ENCODE measurements around the gene ZNF263. TPM values are rescaled to one million over a fixed set of nuclear protein-coding genes. Genes with fewer than 3 reads are reported as not detected.

Gene ZNF263
- total and polyA plus RNA-seq, 9 of the 15 experiments (the other 6 are each of a cell fraction or from before 2014, with no cell fraction given), result 4.6 to 48.3 (median 31.8) TPM

DNA sequence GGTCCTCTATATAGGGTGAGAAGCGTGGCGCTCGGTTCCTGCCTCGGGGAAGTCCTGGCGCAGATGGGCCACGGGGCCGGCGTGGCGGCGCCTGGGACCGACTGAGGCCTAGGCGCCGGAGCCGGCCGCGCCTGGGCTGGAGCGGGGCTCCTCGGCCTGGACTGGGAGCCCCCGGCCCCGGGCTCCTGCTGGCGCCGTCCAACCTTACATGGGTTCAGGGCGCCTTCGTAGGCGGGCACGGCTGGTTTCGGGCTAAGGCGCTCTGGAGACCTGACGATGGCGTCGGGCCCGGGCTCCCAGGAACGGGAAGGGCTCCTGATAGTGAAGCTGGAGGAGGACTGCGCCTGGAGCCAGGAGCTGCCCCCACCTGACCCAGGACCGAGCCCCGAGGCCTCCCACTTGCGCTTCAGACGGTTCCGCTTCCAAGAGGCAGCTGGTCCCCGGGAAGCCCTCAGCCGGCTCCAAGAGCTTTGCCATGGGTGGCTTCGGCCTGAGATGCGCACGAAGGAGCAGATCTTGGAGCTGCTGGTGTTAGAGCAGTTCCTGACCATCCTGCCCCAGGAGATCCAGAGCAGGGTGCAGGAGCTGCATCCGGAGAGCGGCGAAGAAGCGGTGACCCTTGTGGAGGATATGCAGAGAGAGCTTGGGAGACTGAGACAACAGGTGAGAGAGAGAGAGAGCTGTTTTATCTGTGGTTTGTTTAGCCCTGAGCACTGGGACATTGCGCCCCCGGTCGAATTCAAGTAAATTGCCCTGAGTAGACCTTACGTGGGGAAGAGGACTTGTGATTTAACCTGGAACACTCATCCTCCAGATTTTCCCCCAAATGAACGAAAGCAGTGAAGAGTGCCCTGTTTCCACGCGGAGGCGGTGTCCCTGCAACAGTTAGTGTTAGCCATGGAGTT is 504 bp downstream of the ZNF263 start (continued):
- TF ChIP-seq, protein P1, sequence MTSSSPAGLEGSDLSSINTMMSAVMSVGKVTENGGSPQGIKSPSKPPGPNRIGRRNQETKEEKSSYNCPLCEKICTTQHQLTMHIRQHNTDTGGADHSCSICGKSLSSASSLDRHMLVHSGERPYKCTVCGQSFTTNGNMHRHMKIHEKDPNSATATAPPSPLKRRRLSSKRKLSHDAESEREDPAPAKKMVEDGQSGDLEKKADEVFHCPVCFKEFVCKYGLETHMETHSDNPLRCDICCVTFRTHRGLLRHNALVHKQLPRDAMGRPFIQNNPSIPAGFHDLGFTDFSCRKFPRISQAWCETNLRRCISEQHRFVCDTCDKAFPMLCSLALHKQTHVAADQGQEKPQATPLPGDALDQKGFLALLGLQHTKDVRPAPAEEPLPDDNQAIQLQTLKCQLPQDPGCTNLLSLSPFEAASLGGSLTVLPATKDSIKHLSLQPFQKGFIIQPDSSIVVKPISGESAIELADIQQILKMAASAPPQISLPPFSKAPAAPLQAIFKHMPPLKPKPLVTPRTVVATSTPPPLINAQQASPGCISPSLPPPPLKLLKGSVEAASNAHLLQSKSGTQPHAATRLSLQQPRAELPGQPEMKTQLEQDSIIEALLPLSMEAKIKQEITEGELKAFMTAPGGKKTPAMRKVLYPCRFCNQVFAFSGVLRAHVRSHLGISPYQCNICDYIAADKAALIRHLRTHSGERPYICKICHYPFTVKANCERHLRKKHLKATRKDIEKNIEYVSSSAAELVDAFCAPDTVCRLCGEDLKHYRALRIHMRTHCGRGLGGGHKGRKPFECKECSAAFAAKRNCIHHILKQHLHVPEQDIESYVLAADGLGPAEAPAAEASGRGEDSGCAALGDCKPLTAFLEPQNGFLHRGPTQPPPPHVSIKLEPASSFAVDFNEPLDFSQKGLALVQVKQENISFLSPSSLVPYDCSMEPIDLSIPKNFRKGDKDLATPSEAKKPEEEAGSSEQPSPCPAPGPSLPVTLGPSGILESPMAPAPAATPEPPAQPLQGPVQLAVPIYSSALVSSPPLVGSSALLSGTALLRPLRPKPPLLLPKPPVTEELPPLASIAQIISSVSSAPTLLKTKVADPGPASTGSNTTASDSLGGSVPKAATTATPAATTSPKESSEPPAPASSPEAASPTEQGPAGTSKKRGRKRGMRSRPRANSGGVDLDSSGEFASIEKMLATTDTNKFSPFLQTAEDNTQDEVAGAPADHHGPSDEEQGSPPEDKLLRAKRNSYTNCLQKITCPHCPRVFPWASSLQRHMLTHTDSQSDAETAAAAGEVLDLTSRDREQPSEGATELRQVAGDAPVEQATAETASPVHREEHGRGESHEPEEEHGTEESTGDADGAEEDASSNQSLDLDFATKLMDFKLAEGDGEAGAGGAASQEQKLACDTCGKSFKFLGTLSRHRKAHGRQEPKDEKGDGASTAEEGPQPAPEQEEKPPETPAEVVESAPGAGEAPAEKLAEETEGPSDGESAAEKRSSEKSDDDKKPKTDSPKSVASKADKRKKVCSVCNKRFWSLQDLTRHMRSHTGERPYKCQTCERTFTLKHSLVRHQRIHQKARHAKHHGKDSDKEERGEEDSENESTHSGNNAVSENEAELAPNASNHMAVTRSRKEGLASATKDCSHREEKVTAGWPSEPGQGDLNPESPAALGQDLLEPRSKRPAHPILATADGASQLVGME (CRISPR knock-in tag; IDR thresholded peaks at IDR 0.05), result peak; percentile 84; the same call in 1 of the 2 replicates
- no peak for TF ChIP-seq TCF7 (IDR thresholded peaks at IDR 0.05; ENCODE audit: borderline replicate concordance)
- no peak for TF ChIP-seq SRSF3 (IDR thresholded peaks at IDR 0.05; ENCODE audit: insufficient read depth, low read length)
- TF ChIP-seq KDM5B (IDR thresholded peaks at IDR 0.05; ENCODE audit: insufficient replicate concordance, low read depth, low read length), result no peak
- TF ChIP-seq RBM34 (IDR thresholded peaks at IDR 0.05; ENCODE audit: borderline replicate concordance, insufficient read depth, low read length), result no peak
- TF ChIP-seq, protein P2, sequence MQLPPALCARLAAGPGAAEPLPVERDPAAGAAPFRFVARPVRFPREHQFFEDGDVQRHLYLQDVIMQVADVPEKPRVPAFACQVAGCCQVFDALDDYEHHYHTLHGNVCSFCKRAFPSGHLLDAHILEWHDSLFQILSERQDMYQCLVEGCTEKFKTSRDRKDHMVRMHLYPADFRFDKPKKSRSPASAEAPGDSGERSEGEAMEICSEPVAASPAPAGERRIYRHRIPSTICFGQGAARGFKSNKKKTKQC (CRISPR knock-in tag; IDR thresholded peaks at IDR 0.05), result 0 out of 2 replicates have a peak, but pooled peaks have one; percentile 2
- TF ChIP-seq EZH2 (IDR thresholded peaks at IDR 0.05; ENCODE audit: borderline replicate concordance, low read depth, low read length), result no peak
- TF ChIP-seq, protein P3, sequence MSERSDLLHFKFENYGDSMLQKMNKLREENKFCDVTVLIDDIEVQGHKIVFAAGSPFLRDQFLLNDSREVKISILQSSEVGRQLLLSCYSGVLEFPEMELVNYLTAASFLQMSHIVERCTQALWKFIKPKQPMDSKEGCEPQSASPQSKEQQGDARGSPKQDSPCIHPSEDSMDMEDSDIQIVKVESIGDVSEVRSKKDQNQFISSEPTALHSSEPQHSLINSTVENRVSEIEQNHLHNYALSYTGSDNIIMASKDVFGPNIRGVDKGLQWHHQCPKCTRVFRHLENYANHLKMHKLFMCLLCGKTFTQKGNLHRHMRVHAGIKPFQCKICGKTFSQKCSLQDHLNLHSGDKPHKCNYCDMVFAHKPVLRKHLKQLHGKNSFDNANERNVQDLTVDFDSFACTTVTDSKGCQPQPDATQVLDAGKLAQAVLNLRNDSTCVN (CRISPR knock-in tag; IDR thresholded peaks at IDR 0.05), result no peak
- TF ChIP-seq WHSC1 (IDR thresholded peaks at IDR 0.05; ENCODE audit: low read length), result no peak
